GM18511 (cell line): ENCODE data around the gene ANKRD44.
A peak's percentile ranks its signal among the peaks of the same experiment; 100 is the strongest.

Source experiments
- ATAC-seq: cut with Tn5 transposase; IDR thresholded peaks from one replicate; pipeline ENCODE4 v1.9.1; 2021; ENCODE audit warnings: mild to moderate bottlenecking, moderate library complexity; ENCODE audit not compliant: unreplicated experiment

Gene ANKRD44

GRCh38 chr2:197211881-197212342 is 98.7 kb downstream of the ANKRD44 start:
- ATAC-seq: no peak

DNA sequence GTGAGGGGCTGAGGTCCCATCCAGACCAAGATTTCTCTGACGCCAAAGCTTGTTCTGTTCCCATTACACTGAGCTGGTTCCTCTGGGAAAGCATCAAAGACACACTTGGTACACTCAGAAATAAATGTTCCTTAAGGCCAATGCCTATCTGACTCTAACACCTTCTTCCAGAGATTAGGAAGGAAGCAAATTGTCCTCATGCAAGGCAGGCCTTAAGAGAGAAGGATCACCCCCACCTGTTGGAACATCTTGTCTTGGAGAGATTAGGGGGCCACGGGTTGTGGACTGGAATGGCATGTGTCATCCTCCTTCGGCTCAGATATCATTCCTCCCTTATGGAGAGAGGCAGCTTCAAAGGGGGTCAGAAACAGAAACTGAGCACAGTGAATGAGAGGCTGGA is 100.2 kb downstream of the ANKRD44 start:
- ATAC-seq: no peak

DNA sequence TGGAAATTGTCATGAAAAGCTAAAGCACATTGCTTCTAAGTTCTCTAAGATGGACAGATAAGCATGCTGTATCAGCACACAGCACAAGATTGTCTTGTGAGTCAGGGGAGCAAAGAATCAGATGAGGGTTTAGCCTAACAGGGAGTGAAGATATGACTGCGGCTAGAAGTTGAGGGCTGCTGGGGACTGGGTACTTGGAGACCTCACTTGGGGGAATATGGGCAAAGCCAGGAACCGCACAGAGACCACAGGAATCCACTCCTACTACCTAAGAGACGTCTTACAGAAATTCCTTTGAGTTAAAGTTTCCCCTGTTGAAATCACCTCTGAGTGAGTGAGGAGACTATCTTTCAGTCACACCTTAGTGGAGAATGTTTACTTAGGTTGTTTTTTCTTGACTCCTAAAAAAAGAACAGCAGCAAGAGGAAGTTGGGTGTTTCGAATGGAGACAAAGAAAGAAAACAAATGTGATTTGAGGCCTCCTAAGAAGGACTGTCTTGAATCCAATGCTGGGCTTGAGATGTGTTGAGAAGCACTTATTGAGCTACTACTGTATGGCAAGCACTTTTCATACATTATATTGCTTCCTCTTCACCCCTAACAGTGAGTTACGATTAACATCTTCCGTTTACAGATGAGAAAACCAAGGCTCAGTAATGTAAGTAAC is 100.7 kb downstream of the ANKRD44 start:
- peak; percentile 43 for ATAC-seq

DNA sequence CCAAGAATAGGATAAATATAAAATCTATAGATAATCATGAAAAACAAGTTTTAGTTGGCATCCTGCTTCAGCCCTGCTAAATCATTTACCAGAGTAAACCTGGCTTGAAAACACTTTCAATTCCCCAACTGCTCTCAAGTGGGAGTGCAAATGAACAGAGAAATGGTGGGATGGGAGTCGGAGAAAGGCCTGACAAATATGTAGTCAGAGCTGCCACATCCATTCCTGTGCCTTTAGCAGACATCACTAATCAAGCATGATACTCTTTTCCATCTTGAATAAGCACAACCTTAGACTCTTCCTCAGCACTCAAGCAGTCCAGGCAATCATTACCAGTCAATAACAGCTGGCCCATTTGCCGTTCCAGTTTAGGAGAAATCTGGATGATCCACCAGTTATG is 101.3 kb downstream of the ANKRD44 start:
- ATAC-seq: peak; percentile 22

DNA sequence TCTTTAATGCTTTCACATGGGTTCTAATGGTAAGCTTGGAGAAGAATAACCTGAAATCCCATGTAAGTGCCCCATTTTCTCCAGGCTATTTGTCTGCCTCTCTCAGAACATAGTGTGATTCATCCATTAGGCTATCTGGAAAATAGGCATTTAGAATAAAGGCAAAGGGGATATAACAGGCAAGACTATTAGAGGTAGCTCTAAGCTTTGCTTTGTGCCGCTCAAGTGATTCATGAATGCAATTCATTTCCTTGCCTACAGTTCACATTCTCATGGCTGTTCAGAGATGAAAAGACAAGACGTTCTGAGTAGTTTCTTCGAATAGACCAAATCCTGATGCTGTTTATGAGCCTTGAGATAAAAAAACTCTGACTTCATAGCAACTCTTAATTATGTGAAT is 101.7 kb downstream of the ANKRD44 start:
- ATAC-seq: no peak

- no peak for ATAC-seq
Observed at GRCh38 chr2:197208024-197208423, 102.6 kb downstream of the ANKRD44 start.

DNA sequence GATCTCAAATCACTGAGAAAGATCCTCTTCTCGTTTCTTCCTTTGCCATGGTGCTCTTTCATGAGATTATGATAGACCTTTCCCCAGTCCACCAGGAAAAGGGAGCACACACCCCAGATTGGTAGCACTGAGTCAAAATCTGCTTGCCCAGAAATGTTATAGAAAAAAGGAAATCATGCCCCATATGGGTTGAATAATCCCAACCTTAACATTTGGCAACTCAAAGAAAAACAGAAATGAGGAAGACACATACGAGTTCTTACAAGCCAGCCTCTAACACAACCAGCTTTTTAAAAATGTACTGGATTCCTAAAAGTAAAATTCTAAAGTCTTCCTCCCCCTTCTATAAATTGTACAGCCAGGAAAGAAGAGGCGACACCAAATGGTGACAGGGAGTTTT is 103.0 kb downstream of the ANKRD44 start:
- no peak for ATAC-seq

- ATAC-seq: no peak
Observed at GRCh38 chr2:197207106-197207505, 103.5 kb downstream of the ANKRD44 start.

DNA sequence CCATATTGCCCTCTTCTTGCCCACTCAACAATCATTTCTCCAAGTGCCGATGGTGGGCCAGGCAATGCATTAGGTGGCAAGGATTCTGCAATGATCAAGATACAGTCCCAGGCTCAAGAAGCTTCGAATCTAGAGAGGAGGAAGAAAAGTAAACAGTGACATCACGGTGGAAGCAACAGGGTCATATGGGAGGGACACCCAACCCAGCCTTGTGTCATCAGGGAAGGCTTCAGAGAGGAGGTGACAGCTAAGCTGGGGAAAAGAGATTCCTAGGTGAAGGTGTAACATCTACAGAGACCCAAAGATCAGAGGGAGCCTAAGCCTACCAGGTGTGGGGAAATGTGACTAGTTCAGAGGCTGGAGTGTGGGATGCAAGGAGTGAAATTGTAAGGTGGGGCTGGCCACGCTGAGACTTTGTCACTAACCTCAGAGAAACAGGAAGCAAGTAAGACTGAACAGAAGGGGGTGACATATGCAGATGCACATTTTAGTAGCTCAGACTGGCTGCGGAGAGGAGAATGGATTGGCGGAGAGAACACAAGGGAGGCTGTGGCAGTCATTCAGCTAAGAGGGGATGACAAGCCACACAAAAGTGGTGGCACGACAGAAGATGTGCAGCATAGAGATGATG is 104.9 kb downstream of the ANKRD44 start:
- ATAC-seq: peak; percentile 66

GRCh38 chr2:197204519-197205250 is 105.9 kb downstream of the ANKRD44 start:
- ATAC-seq: no peak

GRCh38 chr2:197201874-197202273 is 108.7 kb downstream of the ANKRD44 start:
- ATAC-seq: no peak

- no peak for ATAC-seq
Observed at GRCh38 chr2:197200762-197201058, 109.9 kb downstream of the ANKRD44 start.

GRCh38 chr2:197200051-197200761 is 110.4 kb downstream of the ANKRD44 start:
- ATAC-seq: no peak

- ATAC-seq: peak; percentile 97
Observed at GRCh38 chr2:197198890-197199289, 111.7 kb downstream of the ANKRD44 start.

DNA sequence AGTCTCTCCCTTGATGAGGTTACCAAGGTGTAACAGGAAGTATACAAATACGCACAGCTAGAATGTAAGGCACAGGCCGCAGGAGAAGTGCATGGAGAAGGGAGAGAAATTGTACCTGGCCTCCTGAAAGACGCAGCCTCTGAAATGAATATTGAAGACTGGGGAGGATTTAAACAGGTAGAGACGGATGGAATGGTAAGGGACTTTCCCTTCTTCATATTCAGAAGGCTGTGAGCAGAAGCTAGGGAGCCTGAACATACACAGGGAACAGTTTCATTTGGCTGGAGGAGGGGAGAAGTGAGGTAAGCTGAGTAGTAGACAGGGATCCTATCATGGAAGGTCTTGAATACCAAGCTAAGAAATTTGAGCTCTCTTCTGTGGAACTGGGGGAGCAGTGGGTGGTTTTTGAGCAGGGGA is 112.7 kb downstream of the ANKRD44 start:
- ATAC-seq: no peak

- ATAC-seq: no peak
Observed at GRCh38 chr2:197196541-197197180, 113.9 kb downstream of the ANKRD44 start.

DNA sequence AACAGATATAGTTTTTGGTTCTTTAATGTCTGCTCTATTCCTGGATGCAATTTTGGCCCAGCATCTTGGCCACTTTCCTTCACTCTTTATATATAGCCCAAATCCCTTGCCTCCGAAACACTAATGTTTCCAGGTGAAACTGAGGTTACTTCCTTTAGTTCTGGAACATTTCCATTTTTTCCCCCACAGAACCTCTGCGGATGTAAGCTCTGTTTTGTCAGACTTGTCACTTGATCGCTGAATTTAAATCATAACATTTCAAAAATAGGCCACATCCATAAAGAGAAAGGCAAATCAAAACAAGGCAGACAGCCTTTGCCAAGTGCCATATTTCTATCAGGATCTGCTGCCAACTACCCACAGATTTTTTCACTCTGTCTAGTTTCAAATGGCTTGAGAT is 115.1 kb downstream of the ANKRD44 start:
- no peak for ATAC-seq

GRCh38 chr2:197191940-197192322 is 118.6 kb downstream of the ANKRD44 start:
- peak; percentile 78 for ATAC-seq

DNA sequence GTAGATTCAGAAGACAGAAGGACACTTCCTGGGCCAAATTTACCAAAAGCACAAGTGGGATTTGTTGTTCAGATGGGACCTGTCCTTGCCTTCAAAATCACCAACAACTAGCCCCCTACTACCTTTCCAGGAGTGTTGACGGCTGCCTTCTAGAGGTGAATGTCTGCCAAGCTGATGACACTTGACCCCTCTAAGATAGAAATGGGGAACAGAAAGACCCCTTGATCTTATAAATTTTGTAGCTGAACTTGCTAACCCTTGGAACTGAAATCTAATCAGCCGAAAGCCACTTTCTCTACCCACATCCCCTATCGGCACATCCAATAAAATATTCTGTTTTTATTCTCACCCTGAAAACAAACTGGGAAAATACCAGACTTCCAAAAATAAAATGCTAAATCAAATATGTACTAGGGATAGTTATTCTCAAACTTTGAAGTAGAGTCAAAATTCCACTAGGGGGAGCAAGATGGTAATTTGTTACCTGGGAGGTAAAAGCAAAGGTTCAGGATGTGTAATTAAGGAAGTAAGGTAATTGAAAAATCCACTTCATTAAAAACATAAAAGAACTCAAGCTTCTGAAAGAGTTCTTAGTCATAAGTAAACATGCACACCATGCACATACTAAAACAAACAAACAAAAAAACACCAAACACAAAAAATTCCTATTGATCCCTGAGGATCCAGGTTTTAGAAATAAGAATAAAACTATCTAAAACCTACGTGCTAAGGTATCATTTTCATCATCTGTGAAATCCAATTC is 119.2 kb downstream of the ANKRD44 start:
- ATAC-seq: peak; percentile 61

DNA sequence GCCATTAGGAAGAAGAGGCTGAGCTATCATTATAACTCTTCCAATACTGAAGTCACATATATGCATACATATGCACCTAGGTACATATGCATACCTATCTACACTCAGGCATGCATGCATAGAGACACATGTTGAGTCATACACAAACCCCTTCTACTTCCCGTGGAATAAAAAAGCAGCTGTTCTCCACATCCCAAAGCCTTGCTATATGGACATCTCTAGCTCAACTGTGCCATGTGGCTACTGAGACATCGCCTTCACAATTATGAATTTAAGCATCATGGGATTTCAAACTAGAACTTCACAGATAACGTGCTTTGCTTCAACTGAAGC is 120.5 kb downstream of the ANKRD44 start:
- ATAC-seq: no peak
